ENCODE measurements around the gene CSGALNACT2. TPM values are rescaled to one million over a fixed set of nuclear protein-coding genes. Genes with fewer than 3 reads are reported as not detected.
A peak's percentile ranks its signal among the peaks of the same experiment; 100 is the strongest.

Gene CSGALNACT2
- total and polyA plus RNA-seq, 9 of the 15 experiments (the other 6 are each of a cell fraction or from before 2014, with no cell fraction given) = 1.4 to 7.3 (median 3.5) TPM

- no peak for TF ChIP-seq CREB3 (tag; conservative IDR thresholded peaks at IDR 0.05; ENCODE audit: low read depth)
- TF ChIP-seq CTBP1 (IDR thresholded peaks at IDR 0.05; ENCODE audit: borderline replicate concordance) = peak; percentile 71
- TF ChIP-seq HDGF (IDR thresholded peaks at IDR 0.05) = peak; percentile 65; the same call in 1 of the 2 replicates
- TF ChIP-seq PCBP2 (IDR thresholded peaks at IDR 0.05; ENCODE audit: low read depth, low read length, poor library complexity, severe bottlenecking) = no peak
- peak; percentile 47 for TF ChIP-seq ZNF143 (CRISPR knock-in tag; IDR thresholded peaks at IDR 0.05)
- no peak for TF ChIP-seq JUND (IDR thresholded peaks at IDR 0.05; ENCODE audit: borderline replicate concordance, low read depth, low read length)
- 0 out of 3 replicates have a peak, but pooled peaks have one; percentile 30 for TF ChIP-seq JUND (tag; IDR thresholded peaks at IDR 0.05; ENCODE audit: borderline replicate concordance, low read depth, low read length)
- TF ChIP-seq LEF1 (IDR thresholded peaks at IDR 0.05) = no peak
- TF ChIP-seq MAZ (CRISPR knock-in tag; conservative IDR thresholded peaks at IDR 0.05 in 1 of 2, IDR thresholded peaks at IDR 0.05 in 1 of 2) = peak; percentile 62 to 70; a peak in 1 of 4 replicates
- no peak for TF ChIP-seq ZKSCAN3 (CRISPR knock-in tag; IDR thresholded peaks at IDR 0.05)
- TF ChIP-seq MLX (CRISPR knock-in tag; conservative IDR thresholded peaks at IDR 0.05) = no peak
- no peak for TF ChIP-seq ZNF79 (CRISPR knock-in tag; IDR thresholded peaks at IDR 0.05; ENCODE audit: low read depth)
- TF ChIP-seq MEIS2 (IDR thresholded peaks at IDR 0.05; ENCODE audit: partially characterized antibody) = no peak
- no peak for TF ChIP-seq SLC30A9 (CRISPR knock-in tag; IDR thresholded peaks at IDR 0.05)
- no peak for TF ChIP-seq BCOR (IDR thresholded peaks at IDR 0.05)
- TF ChIP-seq SAFB (IDR thresholded peaks at IDR 0.05; ENCODE audit: borderline replicate concordance, low read depth, low read length) = 0 out of 2 replicates have a peak, but pooled peaks have one; percentile 17
- peak; percentile 55; the same call in 1 of the 2 replicates for TF ChIP-seq MYNN (IDR thresholded peaks at IDR 0.05)
- TF ChIP-seq MYNN (CRISPR knock-in tag; IDR thresholded peaks at IDR 0.05) = no peak
- TF ChIP-seq PHF8 (IDR thresholded peaks at IDR 0.05; ENCODE audit: borderline replicate concordance, low read length) = peak; percentile 61; the same call in 1 of the 2 replicates
- no peak for TF ChIP-seq ZNF224 (CRISPR knock-in tag; IDR thresholded peaks at IDR 0.05)
Observed at GRCh38 chr10:43203448-43204041, 65.3 kb downstream of the CSGALNACT2 start (continued).
